Measurements from ENCODE around the gene PTPN11.
"Not testable (repeated sequence)": the region's sequence is repeated elsewhere in the genome, so short reads cannot be mapped to it uniquely, and the experiment has no call there.

Gene PTPN11

GRCh38 chr12:112450725-112451124 is 32.0 kb downstream of the PTPN11 start:
- H3K9me3 ChIP-seq (ENCODE audit: control insufficient read depth, low read length): no peaks in the 10 kb centered on the region
- H3K4me2 ChIP-seq (ENCODE audit: low read length): no peak overlapping the region
- H3K4me3 ChIP-seq (ENCODE audit: low read depth, low read length): no peak overlapping the region
- no peaks in the 10 kb centered on the region for H3K79me2 ChIP-seq
- H3K27me3 ChIP-seq (ENCODE audit: control insufficient read depth, insufficient read depth, low read length): no peaks in the 10 kb centered on the region
- no peak overlapping the region for H3K27ac ChIP-seq
- TF ChIP-seq CTCF (IDR thresholded peaks at IDR 0.05): no peak
- no peaks in the 10 kb centered on the region for H3K36me3 ChIP-seq (ENCODE audit: control insufficient read depth, insufficient read depth, low read length)
- no peak overlapping the region for H3K9ac ChIP-seq
- H3K4me1 ChIP-seq: no peaks in the 10 kb centered on the region
- no peak overlapping the region for H2AFZ ChIP-seq

DNA sequence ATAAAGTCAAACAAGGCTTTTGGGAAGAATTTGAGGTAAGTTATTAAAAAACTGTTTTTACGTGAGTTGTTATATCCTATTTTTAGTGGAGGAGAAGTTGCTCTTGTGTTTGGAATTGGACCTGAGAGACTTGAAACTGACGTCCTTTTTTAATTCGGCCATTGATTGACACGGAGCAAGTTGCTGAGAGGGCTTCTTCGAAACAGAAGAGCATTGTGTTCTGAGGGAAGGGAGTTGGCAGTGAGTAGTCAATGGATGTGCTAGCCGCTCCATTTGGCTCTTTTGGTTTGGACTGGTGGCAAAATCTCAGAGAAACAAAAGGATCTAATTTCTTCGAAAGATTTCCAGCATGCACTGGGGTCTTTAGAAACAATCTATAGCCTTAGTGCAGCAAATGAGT is 37.3 kb downstream of the PTPN11 start:
- no peak for TF ChIP-seq CTCF (IDR thresholded peaks at IDR 0.05)

DNA sequence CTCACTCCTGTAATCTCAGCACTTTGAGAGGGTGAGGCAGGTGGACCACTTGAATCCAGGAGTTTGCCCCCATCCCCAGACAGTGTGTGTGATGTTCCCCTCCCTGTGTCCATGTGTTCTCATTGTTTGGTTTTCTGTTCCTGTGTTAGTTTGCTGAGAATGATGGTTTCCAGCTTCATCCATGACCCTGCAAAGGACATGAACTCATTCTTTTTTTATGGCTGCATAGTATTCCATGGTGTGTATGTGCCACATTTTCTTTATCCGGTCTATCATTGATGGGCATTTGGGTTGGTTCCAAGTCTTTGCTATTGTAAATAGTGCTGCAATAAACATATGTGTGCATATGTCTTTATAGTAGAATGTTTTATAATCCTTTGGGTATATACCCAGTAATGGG is 38.4 kb downstream of the PTPN11 start:
- not testable (repeated sequence) for H3K79me2 ChIP-seq; H3K9me3 ChIP-seq (ENCODE audit: control insufficient read depth, low read length); H3K4me1 ChIP-seq; H3K36me3 ChIP-seq (ENCODE audit: control insufficient read depth, insufficient read depth, low read length); H3K27ac ChIP-seq; H3K9ac ChIP-seq; H3K4me2 ChIP-seq (ENCODE audit: low read length); H3K4me3 ChIP-seq (ENCODE audit: low read depth, low read length); H3K27me3 ChIP-seq (ENCODE audit: control insufficient read depth, insufficient read depth, low read length); H2AFZ ChIP-seq

More for the DNA sequence above, 37.3 kb downstream of the PTPN11 start:
- Histone ChIP-seq H3K4me3 (ENCODE audit: low read depth, low read length) (no peak overlapping the region), H3K36me3 (ENCODE audit: control insufficient read depth, insufficient read depth, low read length) (no peaks in the 10 kb centered on the region), H2AFZ (no peak overlapping the region), H3K27ac (no peak overlapping the region), H3K4me2 (ENCODE audit: low read length) (no peak overlapping the region), H3K4me1 (no peaks in the 10 kb centered on the region), H3K27me3 (ENCODE audit: control insufficient read depth, insufficient read depth, low read length) (no peaks in the 10 kb centered on the region), H3K9me3 (ENCODE audit: control insufficient read depth, low read length) (no peaks in the 10 kb centered on the region), H3K79me2 (no peaks in the 10 kb centered on the region), H3K9ac (no peak overlapping the region)

DNA sequence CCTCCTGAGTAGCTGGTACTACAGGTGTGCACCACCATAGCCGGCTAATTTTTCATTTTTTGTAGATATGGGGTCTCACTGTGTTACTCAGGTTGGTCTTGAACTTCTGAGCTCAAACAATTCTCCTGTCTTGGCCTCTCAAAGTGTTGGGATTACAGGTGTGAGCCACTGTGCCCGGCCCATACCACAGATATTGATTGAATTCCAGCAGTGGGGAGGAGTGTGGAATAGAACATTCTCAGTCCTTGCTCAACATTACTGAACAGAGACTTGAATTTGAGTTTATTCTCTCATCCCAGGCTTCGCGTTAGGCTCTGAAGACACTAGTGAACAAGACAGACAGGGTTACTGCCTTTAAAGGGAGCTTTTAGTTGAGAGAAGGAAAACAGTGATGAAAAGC is 39.6 kb downstream of the PTPN11 start:
- Histone ChIP-seq H2AFZ (no peak overlapping the region), H3K79me2 (no peaks in the 10 kb centered on the region), H3K36me3 (ENCODE audit: control insufficient read depth, insufficient read depth, low read length) (no peaks in the 10 kb centered on the region), H3K9me3 (ENCODE audit: control insufficient read depth, low read length) (no peaks in the 10 kb centered on the region), H3K4me2 (ENCODE audit: low read length) (no peak overlapping the region), H3K9ac (no peak overlapping the region), H3K27ac (no peak overlapping the region), H3K27me3 (ENCODE audit: control insufficient read depth, insufficient read depth, low read length) (no peaks in the 10 kb centered on the region), H3K4me3 (ENCODE audit: low read depth, low read length) (no peak overlapping the region), H3K4me1 (no peaks in the 10 kb centered on the region)
- TF ChIP-seq CTCF (IDR thresholded peaks at IDR 0.05): no peak

DNA sequence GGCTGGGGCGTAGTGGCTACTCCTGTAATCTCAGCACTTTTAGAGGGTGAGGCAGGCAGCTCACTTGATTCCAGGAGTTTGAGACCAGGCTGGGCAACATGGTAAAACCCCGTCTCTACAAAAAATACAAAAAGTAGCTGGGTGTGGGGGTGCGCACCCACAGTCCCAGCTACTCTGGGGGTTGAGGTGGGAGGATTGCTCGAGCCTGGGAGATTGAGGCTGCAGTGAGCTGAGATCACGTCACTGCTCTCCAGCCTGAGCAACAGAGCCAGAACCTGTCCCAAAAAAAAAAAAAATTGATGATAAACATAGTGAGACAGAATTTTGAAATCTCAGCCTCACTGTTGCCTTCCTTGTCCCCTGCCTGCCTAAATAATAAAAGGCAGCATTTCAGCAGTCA is 40.0 kb downstream of the PTPN11 start:
- Histone ChIP-seq H3K4me2 (ENCODE audit: low read length) (no peak overlapping the region), H3K9me3 (ENCODE audit: control insufficient read depth, low read length) (no peaks in the 10 kb centered on the region), H3K4me3 (ENCODE audit: low read depth, low read length) (no peak overlapping the region), H3K79me2 (no peaks in the 10 kb centered on the region), H3K36me3 (ENCODE audit: control insufficient read depth, insufficient read depth, low read length) (no peaks in the 10 kb centered on the region), H3K27ac (no peak overlapping the region), H2AFZ (no peak overlapping the region), H3K9ac (no peak overlapping the region), H3K4me1 (no peaks in the 10 kb centered on the region), H3K27me3 (ENCODE audit: control insufficient read depth, insufficient read depth, low read length) (no peaks in the 10 kb centered on the region)
- TF ChIP-seq CTCF (IDR thresholded peaks at IDR 0.05): no peak

Measured in parathyroid adenoma (tissue), 2 donors.